ENCODE data around the gene SLC22A12. TPM values are rescaled to one million over a fixed set of nuclear protein-coding genes. Genes with fewer than 3 reads are reported as not detected.

SLC22A12 gene
- total RNA-seq, 1 donor from 2014 or later = not detected

- H3K9me3 Mint-ChIP-seq (ENCODE audit: unreplicated experiment) = peaks cover 3% of the 10 kb centered on the region
- peaks cover 5% of the 10 kb centered on the region for H3K27me3 Mint-ChIP-seq (ENCODE audit: unreplicated experiment)
- H3K4me1 Mint-ChIP-seq (ENCODE audit: low read depth, unreplicated experiment) = peaks cover 13% of the 10 kb centered on the region
- no peak overlapping the region for H3K27ac Mint-ChIP-seq (ENCODE audit: unreplicated experiment)
- DNase-seq = no peak
- no peak for TF ChIP-seq CTCF (IDR thresholded peaks at IDR 0.05; ENCODE audit: partially characterized antibody, unreplicated experiment)
- H3K4me3 Mint-ChIP-seq (ENCODE audit: unreplicated experiment) = no peak overlapping the region
- H3K36me3 Mint-ChIP-seq (ENCODE audit: unreplicated experiment) = peaks cover 3% of the 10 kb centered on the region
These were observed 21.6 kb upstream of the SLC22A12 start for GRCh38 chr11:64569300-64569970.

DNA sequence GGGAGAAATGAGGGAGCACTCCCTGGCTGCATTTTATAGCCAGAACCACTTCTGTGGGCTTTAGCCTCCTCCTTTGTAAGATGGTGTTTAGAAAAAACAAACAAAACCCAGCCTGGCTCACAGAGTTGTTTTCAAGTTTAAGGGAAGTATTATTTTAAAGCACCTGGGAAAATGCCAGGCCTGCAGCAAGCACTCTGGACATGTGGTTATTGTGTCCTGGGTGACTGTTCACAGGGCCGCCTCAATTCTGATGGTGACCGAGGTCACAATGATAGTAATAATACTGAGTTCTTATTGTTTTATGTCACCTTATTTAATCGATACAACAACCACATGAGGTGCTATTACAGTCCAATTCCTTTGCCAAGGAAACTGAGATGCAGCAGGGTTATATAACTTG is 20.7 kb upstream of the SLC22A12 start:
- peaks cover 13% of the 10 kb centered on the region for H3K4me1 Mint-ChIP-seq (ENCODE audit: low read depth, unreplicated experiment)
- H3K4me3 Mint-ChIP-seq (ENCODE audit: unreplicated experiment) = no peak overlapping the region
- no peak for TF ChIP-seq CTCF (IDR thresholded peaks at IDR 0.05; ENCODE audit: partially characterized antibody, unreplicated experiment)
- no peak overlapping the region for H3K27ac Mint-ChIP-seq (ENCODE audit: unreplicated experiment)
- peaks cover 3% of the 10 kb centered on the region for H3K9me3 Mint-ChIP-seq (ENCODE audit: unreplicated experiment)
- peaks cover 5% of the 10 kb centered on the region for H3K27me3 Mint-ChIP-seq (ENCODE audit: unreplicated experiment)
- DNase-seq = no peak
- H3K36me3 Mint-ChIP-seq (ENCODE audit: unreplicated experiment) = peaks cover 3% of the 10 kb centered on the region

- DNase-seq = no peak
- H3K27ac Mint-ChIP-seq (ENCODE audit: unreplicated experiment) = no peak overlapping the region
- no peak for TF ChIP-seq CTCF (IDR thresholded peaks at IDR 0.05; ENCODE audit: partially characterized antibody, unreplicated experiment)
- H3K36me3 Mint-ChIP-seq (ENCODE audit: unreplicated experiment) = peaks cover 3% of the 10 kb centered on the region
- H3K9me3 Mint-ChIP-seq (ENCODE audit: unreplicated experiment) = peaks cover 3% of the 10 kb centered on the region
- H3K27me3 Mint-ChIP-seq (ENCODE audit: unreplicated experiment) = peaks cover 5% of the 10 kb centered on the region
- H3K4me1 Mint-ChIP-seq (ENCODE audit: low read depth, unreplicated experiment) = peaks cover 13% of the 10 kb centered on the region
- no peak overlapping the region for H3K4me3 Mint-ChIP-seq (ENCODE audit: unreplicated experiment)
These were observed 20.0 kb upstream of the SLC22A12 start for GRCh38 chr11:64571050-64571409.

DNA sequence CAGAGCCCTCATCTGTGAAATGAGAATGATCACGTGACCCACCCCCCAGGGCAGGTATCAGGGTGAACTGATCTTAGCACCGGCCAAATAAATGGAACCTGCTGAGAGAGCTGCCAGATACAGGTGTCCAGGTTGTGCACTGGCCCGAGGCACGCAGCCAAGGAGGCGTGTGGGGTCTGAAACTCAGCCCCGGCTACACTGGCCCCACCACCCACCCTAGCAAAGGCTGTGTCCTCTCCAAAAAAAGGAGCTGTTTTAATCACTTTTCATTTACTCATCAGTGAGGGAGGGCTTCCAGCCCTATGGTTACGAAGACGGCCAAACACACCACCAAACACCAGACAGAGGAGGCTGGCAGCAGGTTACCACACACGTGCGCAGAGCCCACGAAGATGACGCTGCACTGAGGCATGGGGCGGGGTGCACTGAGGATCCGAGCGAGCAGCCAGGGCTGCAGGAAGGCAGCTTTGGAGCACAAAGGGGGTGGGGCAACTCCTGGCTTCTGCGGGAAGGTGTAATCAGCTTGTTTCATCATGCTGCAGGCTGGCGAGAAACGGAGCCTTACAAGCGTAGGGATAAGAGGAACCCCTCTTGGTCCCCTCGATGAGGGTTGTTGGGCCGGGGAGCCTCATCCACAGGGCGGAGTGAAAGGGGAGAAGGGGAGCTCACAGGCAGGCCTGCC is 19.5 kb upstream of the SLC22A12 start:
- peak overlapping the region; percentile 44 for H3K27ac Mint-ChIP-seq (ENCODE audit: unreplicated experiment)
- H3K4me1 Mint-ChIP-seq (ENCODE audit: low read depth, unreplicated experiment) = peaks cover 11% of the 10 kb centered on the region
- H3K9me3 Mint-ChIP-seq (ENCODE audit: unreplicated experiment) = peaks cover 3% of the 10 kb centered on the region
- H3K4me3 Mint-ChIP-seq (ENCODE audit: unreplicated experiment) = no peak overlapping the region
- DNase-seq = no peak
- H3K27me3 Mint-ChIP-seq (ENCODE audit: unreplicated experiment) = peaks cover 5% of the 10 kb centered on the region
- TF ChIP-seq CTCF (IDR thresholded peaks at IDR 0.05; ENCODE audit: partially characterized antibody, unreplicated experiment) = no peak
- peaks cover 3% of the 10 kb centered on the region for H3K36me3 Mint-ChIP-seq (ENCODE audit: unreplicated experiment)

- no peak for TF ChIP-seq CTCF (IDR thresholded peaks at IDR 0.05; ENCODE audit: partially characterized antibody, unreplicated experiment)
- Mint-ChIP-seq H3K4me1 (ENCODE audit: low read depth, unreplicated experiment) (peaks cover 9% of the 10 kb centered on the region), H3K4me3 (ENCODE audit: unreplicated experiment) (no peak overlapping the region), H3K36me3 (ENCODE audit: unreplicated experiment) (peaks cover 7% of the 10 kb centered on the region), H3K27ac (ENCODE audit: unreplicated experiment) (peak overlapping the region; percentile 31), H3K27me3 (ENCODE audit: unreplicated experiment) (peaks cover 5% of the 10 kb centered on the region), H3K9me3 (ENCODE audit: unreplicated experiment) (peaks cover 3% of the 10 kb centered on the region)
- no peak for DNase-seq
These were observed 18.9 kb upstream of the SLC22A12 start for GRCh38 chr11:64572143-64572542.
